BE2C (cell line): ENCODE measurements around the gene CDC20B.

Experiments used
- DNase-seq: peaks from one replicate; pipeline ENCODE4 v3.0.0-alpha.2; 2020
- H3K27me3 ChIP-seq: fragments of 250-450 bp; sonication (Bioruptor Pico); 2 replicates; pipeline ENCODE4 v1.5.1; 2020; ENCODE audit warnings: mild to moderate bottlenecking
- H3K36me3 ChIP-seq: fragments of 250-450 bp; sonication (Bioruptor Pico); 2 replicates; pipeline ENCODE4 v1.5.1; 2020; ENCODE audit warnings: mild to moderate bottlenecking
- H3K4me1 ChIP-seq: fragments of 250-450 bp; sonication (Bioruptor Pico); 2 replicates; pipeline ENCODE4 v1.5.1; 2020
- H3K4me3 ChIP-seq: 2 replicates; pipeline ENCODE4 v1.5.1; 2011; ENCODE audit warnings: low read depth, low read length
- H3K9me3 ChIP-seq: fragments of 250-450 bp; sonication (Bioruptor Pico); 2 replicates; pipeline ENCODE4 v1.5.1; 2020
- TF ChIP-seq, protein P1 (sequence below): IDR thresholded peaks from 2 replicates; pipeline ENCODE4 v1.5.1; 2012; ENCODE audit warnings: mild to moderate bottlenecking, low read depth, low read length

Gene CDC20B

DNA sequence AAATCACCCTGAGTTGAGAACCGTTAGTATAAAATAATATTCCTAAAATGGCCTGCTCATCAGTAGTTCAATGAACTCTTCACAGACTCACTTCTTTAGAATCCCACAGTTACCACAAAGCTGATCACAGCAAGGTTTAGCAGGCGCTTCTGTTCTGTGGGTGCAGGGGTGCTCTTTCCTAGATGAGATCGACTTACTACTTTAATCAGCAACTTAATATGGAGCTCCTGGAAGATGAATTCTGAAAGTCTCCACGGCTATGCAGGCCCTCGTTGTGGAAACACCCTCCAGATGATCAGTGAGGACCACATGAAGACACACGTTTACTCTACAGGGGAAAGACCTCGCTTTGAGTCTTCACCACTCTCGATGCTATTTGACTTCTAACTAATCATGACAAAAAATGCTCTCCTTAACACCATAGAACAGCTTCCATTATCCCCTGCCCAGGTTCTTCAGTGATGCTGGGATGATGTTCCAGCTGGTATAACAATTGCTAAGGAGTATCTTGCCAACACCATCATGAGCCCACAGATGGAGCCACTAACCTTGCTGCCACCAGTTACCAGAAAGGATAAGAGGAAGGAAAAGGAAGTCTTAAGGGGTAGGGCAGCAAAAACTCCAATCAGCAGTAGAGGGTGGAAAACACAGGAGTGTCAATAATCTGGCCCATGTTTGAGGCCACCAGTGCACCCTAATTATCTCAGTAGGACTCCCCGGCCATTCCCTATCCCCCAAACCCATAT lies 30.9 kb downstream of the CDC20B start:
- Histone ChIP-seq H3K27me3 (no peaks in the 10 kb centered on the region; the same call in 1 of the 2 replicates), H3K9me3 (no peaks in the 10 kb centered on the region), H3K4me3 (no peak overlapping the region), H3K36me3 (no peaks in the 10 kb centered on the region), H3K4me1 (no peaks in the 10 kb centered on the region)
- DNase-seq: no peak
- TF ChIP-seq, protein P1, sequence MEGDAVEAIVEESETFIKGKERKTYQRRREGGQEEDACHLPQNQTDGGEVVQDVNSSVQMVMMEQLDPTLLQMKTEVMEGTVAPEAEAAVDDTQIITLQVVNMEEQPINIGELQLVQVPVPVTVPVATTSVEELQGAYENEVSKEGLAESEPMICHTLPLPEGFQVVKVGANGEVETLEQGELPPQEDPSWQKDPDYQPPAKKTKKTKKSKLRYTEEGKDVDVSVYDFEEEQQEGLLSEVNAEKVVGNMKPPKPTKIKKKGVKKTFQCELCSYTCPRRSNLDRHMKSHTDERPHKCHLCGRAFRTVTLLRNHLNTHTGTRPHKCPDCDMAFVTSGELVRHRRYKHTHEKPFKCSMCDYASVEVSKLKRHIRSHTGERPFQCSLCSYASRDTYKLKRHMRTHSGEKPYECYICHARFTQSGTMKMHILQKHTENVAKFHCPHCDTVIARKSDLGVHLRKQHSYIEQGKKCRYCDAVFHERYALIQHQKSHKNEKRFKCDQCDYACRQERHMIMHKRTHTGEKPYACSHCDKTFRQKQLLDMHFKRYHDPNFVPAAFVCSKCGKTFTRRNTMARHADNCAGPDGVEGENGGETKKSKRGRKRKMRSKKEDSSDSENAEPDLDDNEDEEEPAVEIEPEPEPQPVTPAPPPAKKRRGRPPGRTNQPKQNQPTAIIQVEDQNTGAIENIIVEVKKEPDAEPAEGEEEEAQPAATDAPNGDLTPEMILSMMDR: no peak

DNA sequence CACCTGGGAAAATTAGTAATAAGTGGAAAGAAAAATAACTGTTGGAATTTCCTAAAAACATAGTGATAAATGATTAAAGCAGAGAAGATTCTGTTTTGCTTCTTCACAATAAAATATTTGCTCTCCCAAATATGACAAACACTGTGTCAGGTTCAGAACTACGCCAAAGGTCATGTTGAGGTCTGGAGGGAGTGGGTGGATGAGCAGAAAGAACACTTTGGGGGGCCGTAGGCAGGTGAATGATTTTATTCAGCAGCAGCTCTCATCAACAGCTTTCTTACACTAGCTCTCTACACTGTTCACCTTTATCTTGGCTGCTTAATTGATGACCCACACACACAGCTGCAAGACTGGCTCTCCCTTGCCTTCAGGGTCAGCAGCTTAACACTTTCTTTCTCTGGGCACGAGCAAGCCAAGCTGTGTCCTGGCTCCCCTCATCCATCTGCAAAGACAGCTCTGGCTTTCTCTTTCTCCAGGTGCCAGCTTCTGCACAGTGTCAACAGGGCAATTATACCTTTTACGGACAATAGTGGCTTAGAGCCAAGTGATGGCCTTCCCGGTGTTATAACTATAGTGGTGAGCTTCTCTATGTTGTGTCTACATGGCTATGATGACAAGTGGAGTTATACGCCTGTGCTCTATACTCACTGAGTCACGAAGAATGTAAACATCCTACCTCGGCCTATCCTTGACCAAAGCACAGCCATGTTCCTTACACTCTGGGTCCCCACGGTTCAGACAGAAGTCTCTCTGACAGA lies 31.9 kb downstream of the CDC20B start:
- Histone ChIP-seq H3K4me3 (no peak overlapping the region), H3K36me3 (no peaks in the 10 kb centered on the region), H3K27me3 (no peaks in the 10 kb centered on the region; the same call in 1 of the 2 replicates), H3K4me1 (no peaks in the 10 kb centered on the region), H3K9me3 (no peaks in the 10 kb centered on the region)
- TF ChIP-seq, protein P1: no peak
- no peak for DNase-seq

DNA sequence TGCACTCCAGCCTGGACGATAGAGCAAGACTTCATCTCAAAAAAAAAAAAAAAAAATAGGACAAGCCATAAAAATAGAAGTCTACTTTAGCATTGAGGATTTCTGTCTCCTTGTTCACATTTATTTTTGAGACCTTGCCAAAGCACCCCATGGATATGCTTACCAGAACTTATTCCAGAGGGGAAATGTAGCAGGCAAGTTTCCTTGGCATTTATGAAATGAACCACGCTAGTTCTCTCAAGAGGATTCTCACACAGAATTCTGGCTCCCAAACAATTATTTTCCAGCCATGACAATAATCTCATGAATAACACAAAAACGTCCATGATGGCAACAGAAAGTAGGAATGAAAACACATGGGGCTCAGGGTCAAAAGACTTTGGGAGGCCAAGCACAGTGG lies 36.5 kb downstream of the CDC20B start:
- Histone ChIP-seq H3K36me3 (no peaks in the 10 kb centered on the region), H3K27me3 (no peaks in the 10 kb centered on the region), H3K4me3 (no peak overlapping the region), H3K4me1 (no peaks in the 10 kb centered on the region), H3K9me3 (no peaks in the 10 kb centered on the region)
- no peak for DNase-seq
- TF ChIP-seq, protein P1: no peak

DNA sequence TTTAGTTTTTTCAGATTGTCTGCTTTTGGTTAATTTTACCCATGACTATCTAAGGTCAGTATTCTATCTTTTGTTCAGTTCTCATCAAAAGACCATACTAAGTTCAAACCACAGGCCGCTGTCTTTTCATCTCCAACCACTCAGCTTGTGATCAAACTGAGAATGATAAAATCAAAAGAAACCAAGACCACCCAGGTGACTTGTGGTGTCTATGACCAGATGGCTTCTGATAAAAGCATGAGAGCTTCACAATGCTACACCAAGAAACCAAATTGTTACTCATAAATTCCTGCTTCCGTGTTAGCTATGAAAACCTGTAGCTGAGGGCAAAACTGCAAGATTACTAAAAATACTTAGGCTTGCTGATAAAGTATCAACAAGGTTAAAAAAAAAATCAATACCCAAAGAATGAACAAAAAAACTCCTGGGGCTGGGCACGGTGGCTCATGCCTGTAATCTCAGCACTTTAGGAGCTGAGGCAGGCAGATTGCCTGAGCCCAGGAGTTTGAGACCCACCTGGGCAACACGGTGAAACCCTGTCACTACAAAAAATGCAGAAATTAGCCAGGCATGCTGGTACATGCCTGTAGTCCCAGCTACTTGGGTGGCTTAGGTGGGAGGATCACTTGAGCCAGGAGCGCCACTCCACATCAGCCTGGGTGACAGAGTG lies 38.8 kb downstream of the CDC20B start:
- TF ChIP-seq, protein P1: no peak
- no peak for DNase-seq
- H3K4me3 ChIP-seq: no peak overlapping the region

DNA sequence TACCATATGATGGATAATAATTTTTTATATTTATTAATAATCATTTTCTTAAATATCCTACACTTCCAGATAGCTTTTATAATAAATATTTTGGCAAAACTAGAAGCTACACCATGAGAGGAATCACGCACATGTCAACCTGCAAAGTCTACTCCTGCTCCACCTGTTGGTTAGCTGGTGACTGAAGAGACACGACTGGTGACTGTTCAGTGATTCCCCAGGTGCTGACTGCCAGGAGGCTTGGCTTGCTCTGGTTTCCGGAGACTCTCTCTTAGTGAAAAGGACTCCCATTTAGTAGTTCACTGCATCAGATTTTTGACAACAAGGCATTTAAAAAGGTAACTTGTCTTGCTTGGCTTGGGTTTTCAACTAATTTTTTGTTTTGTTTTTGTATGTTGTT lies 49.6 kb downstream of the CDC20B start:
- TF ChIP-seq, protein P1: no peak
- H3K4me1 ChIP-seq: no peaks in the 10 kb centered on the region
- H3K36me3 ChIP-seq: no peaks in the 10 kb centered on the region
- no peaks in the 10 kb centered on the region for H3K9me3 ChIP-seq
- H3K27me3 ChIP-seq: peaks cover 21% of the 10 kb centered on the region
- no peak overlapping the region for H3K4me3 ChIP-seq
- DNase-seq: no peak

More for the DNA sequence above, 38.8 kb downstream of the CDC20B start:
- Histone ChIP-seq H3K27me3 (no peaks in the 10 kb centered on the region), H3K36me3 (no peaks in the 10 kb centered on the region), H3K9me3 (no peaks in the 10 kb centered on the region), H3K4me1 (no peaks in the 10 kb centered on the region)
